HepG2 (cell line): ENCODE results near the gene ANKRD11. TPM values are rescaled to one million over a fixed set of nuclear protein-coding genes. Genes with fewer than 3 reads are reported as not detected.
A peak's percentile ranks its signal among the peaks of the same experiment; 100 is the strongest.

Experiments
- ATAC-seq: fragments of 200-7000 bp; cut with Tn5 transposase; 3 replicates; pipeline ENCODE4 v1.9.1; 2020; ENCODE audit warnings: mild to moderate bottlenecking, moderate library complexity
- BruUV-seq: library from RNA; stranded (reverse); fragments of 400-500 nt; replicated peaks from 2 replicates; lab custom pipeline; 2021; lab: Mats Ljungman, UMichigan
- CTCF ChIA-PET: fragments of 300-600 bp; formaldehyde crosslinking; extraction: SDS; loops from one replicate; lab custom pipeline; 2021; ENCODE audit warnings: low total read pairs, inconsistent platforms, low intra/inter-chr PET ratio; lab: Yijun Ruan, JAX
- POLR2A ChIA-PET: fragments of 350-600 bp; sonication (Branson Sonifier 250); formaldehyde crosslinking; loops from one replicate; lab custom pipeline; 2020; ENCODE audit warnings: antibody characterized with exemption, inconsistent platforms; lab: Yijun Ruan, JAX
- DNase-seq: peaks from one replicate; pipeline ENCODE4 v3.0.0-alpha.2; 2015; ENCODE audit warnings: low spot score
- FAIRE-seq: peaks from 3 replicates; lab custom pipeline; 2011; peaks lifted over from hg19 to GRCh38; lab: Jason Lieb, UNC
- H2AFZ ChIP-seq: one replicate; pipeline ENCODE4 v1.6.1; 2011; ENCODE audit warnings: low read length, inconsistent platforms
- H3K27ac ChIP-seq: fragments of 300-600 bp; 3 replicates; pipeline ENCODE4 v1.8.0; 2011; ENCODE audit warnings: mixed run types, mild to moderate bottlenecking, mixed read lengths, low read length, inconsistent platforms; ENCODE audit not compliant: insufficient read depth; ENCODE audit errors: extremely low read length
- H3K27me3 ChIP-seq, 2 experiments: fragments of 200-600 bp in 1 of 2; 2 replicates in 1 of 2; 3 replicates in 1 of 2; pipeline versions ENCODE4 v1.6.0 to v1.8.0; 2011; ENCODE audit warnings: low read length in 2 of 2, mild to moderate bottlenecking in 2 of 2, moderate library complexity in 2 of 2, inconsistent platforms in 1 of 2; ENCODE audit not compliant: insufficient read depth in 2 of 2, control insufficient read depth in 1 of 2
- H3K36me3 ChIP-seq, 2 experiments: fragments of 200-600 bp in 1 of 2; replicated peaks in 1 of 2; 2 replicates in 1 of 2; 3 replicates in 1 of 2; pipeline versions ENCODE4 v1.5.1 to v1.8.0; 2011; ENCODE audit warnings: low read length in 2 of 2, inconsistent platforms in 1 of 2; ENCODE audit not compliant: insufficient read depth in 2 of 2, control insufficient read depth in 1 of 2
- H3K4me1 ChIP-seq: 2 replicates; pipeline ENCODE4 v1.5.1; 2012; ENCODE audit warnings: low read length, inconsistent platforms; ENCODE audit not compliant: insufficient read depth
- H3K4me2 ChIP-seq: 2 replicates; pipeline ENCODE4 v1.6.0; 2011; ENCODE audit warnings: low read depth, low read length, inconsistent platforms
- H3K4me3 ChIP-seq, 3 experiments: fragments of 200-600 bp in 1 of 3; sonication (generic), shearing (Covaris generic) in 1 of 3; replicated peaks in 1 of 3; 2 replicates each; pipeline ENCODE4 v1.5.1; 2011 to 2016; ENCODE audit warnings: low read length in 3 of 3, inconsistent platforms in 2 of 3, low read depth in 2 of 3, mild to moderate bottlenecking in 2 of 3, control low read depth in 1 of 3, mixed read lengths in 1 of 3; ENCODE audit not compliant: insufficient read depth in 1 of 3
- H3K79me2 ChIP-seq: one replicate; pipeline ENCODE4 v1.6.1; 2011; ENCODE audit warnings: low read length, inconsistent platforms; ENCODE audit not compliant: insufficient read depth
- H3K9ac ChIP-seq: 2 replicates; pipeline ENCODE4 v1.6.0; 2011; ENCODE audit warnings: mild to moderate bottlenecking, low read depth, low read length, inconsistent platforms; ENCODE audit not compliant: insufficient read depth
- H3K9me3 ChIP-seq: 2 replicates; pipeline ENCODE4 v1.5.1; 2012; ENCODE audit warnings: mild to moderate bottlenecking, low read length
- H4K20me1 ChIP-seq: 2 replicates; pipeline ENCODE4 v1.6.0; 2011; ENCODE audit warnings: inconsistent platforms, mild to moderate bottlenecking, low read length, moderate library complexity; ENCODE audit not compliant: insufficient read depth
- AGO2 ChIP-seq: fragments of 200-400 bp; formaldehyde crosslinking; optimal IDR thresholded peaks from 2 replicates; pipeline ENCODE3; 2017; ENCODE audit warnings: mild to moderate bottlenecking, low read depth, low read length, moderate library complexity
- CBX1 ChIP-seq: IDR thresholded peaks from one replicate; pipeline ENCODE4 v1.6.1; 2016; ENCODE audit warnings: antibody characterized with exemption, low read depth
- EED ChIP-seq: sonication (generic); formaldehyde crosslinking; IDR thresholded peaks from 2 replicates; pipeline ENCODE4 v1.5.0; 2020; ENCODE audit warnings: mild to moderate bottlenecking, missing genetic modification reagents
- ETV5 ChIP-seq: IDR thresholded peaks from 2 replicates; pipeline ENCODE4 v1.6.1; 2018; ENCODE audit warnings: missing biosample characterization, missing genetic modification reagents, inconsistent platforms, borderline replicate concordance
- GPN1 ChIP-seq: sonication (generic); formaldehyde crosslinking; IDR thresholded peaks from 2 replicates; pipeline ENCODE4 v1.5.1; 2020; ENCODE audit warnings: missing genetic modification reagents, borderline replicate concordance
- MATR3 ChIP-seq: sonication (generic); formaldehyde crosslinking; IDR thresholded peaks from 2 replicates; pipeline ENCODE4 v1.4.0; 2020; ENCODE audit warnings: missing genetic modification reagents
- PAF1 ChIP-seq: IDR thresholded peaks from 2 replicates; pipeline ENCODE4 v1.6.1; 2016; ENCODE audit warnings: missing genetic modification reagents, missing compliant biosample characterization
- POLR2A ChIP-seq, 2 experiments: IDR thresholded peaks; 2 replicates each; pipeline ENCODE4 v1.6.1; 2011; ENCODE audit warnings: low read depth in 2 of 2, low read length in 2 of 2, mild to moderate bottlenecking in 1 of 2, moderate library complexity in 1 of 2; ENCODE audit not compliant: insufficient read depth in 1 of 2
- POLR2G ChIP-seq: fragments of 200-400 bp; formaldehyde crosslinking; IDR thresholded peaks from 2 replicates; pipeline ENCODE4 v1.6.1; 2018; ENCODE audit warnings: mild to moderate bottlenecking, low read depth, low read length, moderate library complexity
- ZMAT3 ChIP-seq: sonication (generic); formaldehyde crosslinking; conservative IDR thresholded peaks from 2 replicates; pipeline ENCODE4 v1.7.0; 2021; ENCODE audit warnings: missing genetic modification reagents
- ZNF121 ChIP-seq: sonication (generic); formaldehyde crosslinking; IDR thresholded peaks from 2 replicates; pipeline ENCODE4 v1.5.0; 2020; ENCODE audit warnings: mild to moderate bottlenecking, missing genetic modification reagents
- ZNF274 ChIP-seq: sonication (generic); formaldehyde crosslinking; IDR thresholded peaks from 2 replicates; pipeline ENCODE4 v1.5.1; 2020; ENCODE audit warnings: mild to moderate bottlenecking, missing genetic modification reagents
- ZNF510 ChIP-seq: sonication (generic); formaldehyde crosslinking; IDR thresholded peaks from 2 replicates; pipeline ENCODE4 v1.4.0; 2020; ENCODE audit warnings: low read depth, mild to moderate bottlenecking, missing genetic modification reagents
- ZNF614 ChIP-seq: IDR thresholded peaks from 2 replicates; pipeline ENCODE4 v1.6.1; 2018; ENCODE audit warnings: missing biosample characterization, missing genetic modification reagents, inconsistent platforms, borderline replicate concordance
- ZNF737 ChIP-seq: sonication (generic); formaldehyde crosslinking; IDR thresholded peaks from 2 replicates; pipeline ENCODE4 v1.5.0; 2020; ENCODE audit warnings: missing genetic modification reagents, mild to moderate bottlenecking, borderline replicate concordance
- ZSCAN21 ChIP-seq: sonication (generic); formaldehyde crosslinking; IDR thresholded peaks from 2 replicates; pipeline ENCODE4 v1.8.0; 2022; ENCODE audit warnings: mild to moderate bottlenecking, missing genetic modification reagents, moderate library complexity, borderline replicate concordance
- WGBS: methylation state at CpG from one replicate; pipeline ENCODE4 v1.1.6; 2017; ENCODE audit warnings: low lambda C conversion rate; 5-methylcytosine and 5-hydroxymethylcytosine counted together
- in situ Hi-C: cut with HindIII; loops from 2 replicates; pipeline ENCODE4 v1.10.0; 2017; ENCODE audit warnings: low pct_unique_long_range_greater_than_20kb; ENCODE audit not compliant: extremely low pct_ligation_motif_present
- intact Hi-C: fragments of 100-400 bp; cut with micrococcal nuclease; formaldehyde crosslinking; loops from one replicate; pipeline ENCODE4 v1.10.0; 2022; ENCODE audit not compliant: unreplicated experiment
- polyA plus RNA-seq, 8 experiments: library from polyadenylated mRNA; depleted of rRNA in 3 of 8; stranded (reverse) in 7 of 8; unstranded in 1 of 8; fragments of >200 nt; fragmentation: Illumina TruSeq in 4 of 8; extraction: Trizol in 4 of 8; gene quantifications; 2 replicates each; pipeline versions ENCODE4 v1.2.1 to v1.2.3, GENCODE V29; 2011 to 2016; ENCODE audit warnings: low read depth in 4 of 8, missing spikeins in 1 of 8, mixed read lengths in 1 of 8; ENCODE audit not compliant: insufficient read depth in 1 of 8
- total RNA-seq, 5 experiments: library from RNA; depleted of rRNA; stranded (reverse); fragments of >200 nt; fragmentation: Illumina TruSeq; extraction: Trizol; gene quantifications; 2 replicates each; pipeline ENCODE4 v1.2.3, GENCODE V29; 2016; ENCODE audit warnings: low read depth in 1 of 5
- TF ChIP-seq, protein P1 (sequence below): sonication (generic); formaldehyde crosslinking; IDR thresholded peaks from 2 replicates; pipeline ENCODE4 v1.9.0; 2021; ENCODE audit warnings: missing genetic modification reagents, mild to moderate bottlenecking, borderline replicate concordance
- TF ChIP-seq, protein P2 (sequence below): sonication (generic); formaldehyde crosslinking; IDR thresholded peaks from 2 replicates; pipeline ENCODE4 v1.5.1; 2020; ENCODE audit warnings: missing genetic modification reagents, mild to moderate bottlenecking, borderline replicate concordance
- TF ChIP-seq, protein P3 (sequence below): sonication (generic); formaldehyde crosslinking; IDR thresholded peaks from 2 replicates; pipeline ENCODE4 v1.9.0; 2022; ENCODE audit warnings: missing genetic modification reagents, mild to moderate bottlenecking, borderline replicate concordance
- TF ChIP-seq, protein P4 (sequence below): sonication (generic); formaldehyde crosslinking; IDR thresholded peaks from 2 replicates; pipeline ENCODE4 v1.5.0; 2020; ENCODE audit warnings: mild to moderate bottlenecking, missing genetic modification reagents

ANKRD11 gene
- total and polyA plus RNA-seq, 2 of the 13 experiments (the other 11 are each of a cell fraction or from before 2014, with no cell fraction given): 21.4 to 38.4 TPM

DNA sequence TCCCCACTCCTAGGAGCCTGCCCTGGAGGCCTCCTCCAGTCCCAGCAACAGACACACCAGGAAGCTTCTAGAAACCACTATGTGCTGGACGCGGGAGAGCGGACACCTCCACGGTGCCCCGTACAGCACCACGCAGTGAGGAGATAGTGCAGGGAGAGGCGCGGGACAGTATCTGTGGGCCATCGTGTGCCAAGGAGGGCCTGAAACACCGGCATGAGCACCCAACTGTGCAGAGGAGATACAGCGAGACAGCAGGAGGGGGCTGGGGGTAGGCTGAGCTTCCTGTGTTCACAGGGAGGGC, 215.1 kb downstream of the ANKRD11 start:
- Histone ChIP-seq H3K4me3 (no peak overlapping the region), H3K27ac (no peak overlapping the region), H3K9ac (no peak overlapping the region), H3K27me3 (no peaks in the 10 kb centered on the region), H3K79me2 (peaks cover 2% of the 10 kb centered on the region), H3K36me3 (peaks cover 52 to 79% of the 10 kb centered on the region in 2 experiments), H2AFZ (no peak overlapping the region), H4K20me1 (peaks cover 5% of the 10 kb centered on the region; the same call in 1 of the 2 replicates), H3K4me2 (no peak overlapping the region), H3K4me1 (no peaks in the 10 kb centered on the region), H3K9me3 (no peaks in the 10 kb centered on the region)
- ChIA-PET POLR2A (no interaction called here), CTCF (no interaction called here)
- WGBS: 97% methylated on average over 11 of the region's 11 CpGs
- FAIRE-seq: no peak
- intact Hi-C loops (no loop called here), in situ Hi-C loops (no loop called here)
- no peak for DNase-seq
- no TSS peak for BruUV-seq
- ATAC-seq: no peak
- TF ChIP-seq ZNF737 (no peak), ETV5 (CRISPR knock-in tag) (no peak), EED (CRISPR knock-in tag) (0 out of 2 replicates have a peak, but pooled peaks have one; percentile 7), PAF1 (CRISPR knock-in tag) (peak; percentile 54; the same call in 1 of the 2 replicates), CBX1 (no peak), AGO2 (peak; percentile 63), POLR2A (IDR thresholded peaks at IDR 0.05; ENCODE audit: insufficient read depth in 1 of 2, low read depth in 2 of 2, low read length in 2 of 2) (0 out of 4 replicates have a peak, but pooled peaks of 1 of the 2 experiments have one; percentile 13), ZNF121 (CRISPR knock-in tag) (no peak), ZMAT3 (no peak), ZNF510 (CRISPR knock-in tag) (no peak), MATR3 (CRISPR knock-in tag) (no peak), ZSCAN21 (0 out of 2 replicates have a peak, but pooled peaks have one; percentile 15), POLR2G (0 out of 2 replicates have a peak, but pooled peaks have one; percentile 29), ZNF614 (CRISPR knock-in tag) (no peak), GPN1 (CRISPR knock-in tag) (no peak), ZNF274 (CRISPR knock-in tag) (no peak)
- TF ChIP-seq, protein P1, sequence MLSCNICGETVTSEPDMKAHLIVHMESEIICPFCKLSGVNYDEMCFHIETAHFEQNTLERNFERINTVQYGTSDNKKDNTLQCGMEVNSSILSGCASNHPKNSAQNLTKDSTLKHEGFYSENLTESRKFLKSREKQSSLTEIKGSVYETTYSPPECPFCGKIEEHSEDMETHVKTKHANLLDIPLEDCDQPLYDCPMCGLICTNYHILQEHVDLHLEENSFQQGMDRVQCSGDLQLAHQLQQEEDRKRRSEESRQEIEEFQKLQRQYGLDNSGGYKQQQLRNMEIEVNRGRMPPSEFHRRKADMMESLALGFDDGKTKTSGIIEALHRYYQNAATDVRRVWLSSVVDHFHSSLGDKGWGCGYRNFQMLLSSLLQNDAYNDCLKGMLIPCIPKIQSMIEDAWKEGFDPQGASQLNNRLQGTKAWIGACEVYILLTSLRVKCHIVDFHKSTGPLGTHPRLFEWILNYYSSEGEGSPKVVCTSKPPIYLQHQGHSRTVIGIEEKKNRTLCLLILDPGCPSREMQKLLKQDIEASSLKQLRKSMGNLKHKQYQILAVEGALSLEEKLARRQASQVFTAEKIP (CRISPR knock-in tag): no peak
- TF ChIP-seq, protein P2, sequence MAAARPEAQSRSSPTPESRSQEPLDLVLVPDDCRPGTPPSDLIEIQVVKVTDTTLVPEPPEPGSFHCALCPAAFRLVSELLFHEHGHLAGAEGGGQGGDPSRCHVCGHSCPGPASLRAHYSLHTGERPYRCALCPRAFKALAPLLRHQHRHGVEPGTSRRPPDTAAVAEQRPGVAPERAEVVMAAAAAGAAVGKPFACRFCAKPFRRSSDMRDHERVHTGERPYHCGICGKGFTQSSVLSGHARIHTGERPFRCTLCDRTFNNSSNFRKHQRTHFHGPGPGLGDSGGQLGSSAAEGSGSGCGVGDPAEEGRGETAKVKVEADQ: no peak
- TF ChIP-seq, protein P3, sequence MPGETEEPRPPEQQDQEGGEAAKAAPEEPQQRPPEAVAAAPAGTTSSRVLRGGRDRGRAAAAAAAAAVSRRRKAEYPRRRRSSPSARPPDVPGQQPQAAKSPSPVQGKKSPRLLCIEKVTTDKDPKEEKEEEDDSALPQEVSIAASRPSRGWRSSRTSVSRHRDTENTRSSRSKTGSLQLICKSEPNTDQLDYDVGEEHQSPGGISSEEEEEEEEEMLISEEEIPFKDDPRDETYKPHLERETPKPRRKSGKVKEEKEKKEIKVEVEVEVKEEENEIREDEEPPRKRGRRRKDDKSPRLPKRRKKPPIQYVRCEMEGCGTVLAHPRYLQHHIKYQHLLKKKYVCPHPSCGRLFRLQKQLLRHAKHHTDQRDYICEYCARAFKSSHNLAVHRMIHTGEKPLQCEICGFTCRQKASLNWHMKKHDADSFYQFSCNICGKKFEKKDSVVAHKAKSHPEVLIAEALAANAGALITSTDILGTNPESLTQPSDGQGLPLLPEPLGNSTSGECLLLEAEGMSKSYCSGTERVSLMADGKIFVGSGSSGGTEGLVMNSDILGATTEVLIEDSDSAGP: no peak
- TF ChIP-seq, protein P4, sequence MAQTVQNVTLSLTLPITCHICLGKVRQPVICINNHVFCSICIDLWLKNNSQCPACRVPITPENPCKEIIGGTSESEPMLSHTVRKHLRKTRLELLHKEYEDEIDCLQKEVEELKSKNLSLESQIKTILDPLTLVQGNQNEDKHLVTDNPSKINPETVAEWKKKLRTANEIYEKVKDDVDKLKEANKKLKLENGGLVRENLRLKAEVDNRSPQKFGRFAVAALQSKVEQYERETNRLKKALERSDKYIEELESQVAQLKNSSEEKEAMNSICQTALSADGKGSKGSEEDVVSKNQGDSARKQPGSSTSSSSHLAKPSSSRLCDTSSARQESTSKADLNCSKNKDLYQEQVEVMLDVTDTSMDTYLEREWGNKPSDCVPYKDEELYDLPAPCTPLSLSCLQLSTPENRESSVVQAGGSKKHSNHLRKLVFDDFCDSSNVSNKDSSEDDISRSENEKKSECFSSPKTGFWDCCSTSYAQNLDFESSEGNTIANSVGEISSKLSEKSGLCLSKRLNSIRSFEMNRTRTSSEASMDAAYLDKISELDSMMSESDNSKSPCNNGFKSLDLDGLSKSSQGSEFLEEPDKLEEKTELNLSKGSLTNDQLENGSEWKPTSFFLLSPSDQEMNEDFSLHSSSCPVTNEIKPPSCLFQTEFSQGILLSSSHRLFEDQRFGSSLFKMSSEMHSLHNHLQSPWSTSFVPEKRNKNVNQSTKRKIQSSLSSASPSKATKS (CRISPR knock-in tag): no peak
